Measurements from ENCODE around the gene SPIRE1.

The SPIRE1 gene

GRCh38 chr18:12445554-12445953 is 212.4 kb downstream of the SPIRE1 start:
- no peak for DNase-seq (ENCODE audit: low read depth in 2 of 2)

DNA sequence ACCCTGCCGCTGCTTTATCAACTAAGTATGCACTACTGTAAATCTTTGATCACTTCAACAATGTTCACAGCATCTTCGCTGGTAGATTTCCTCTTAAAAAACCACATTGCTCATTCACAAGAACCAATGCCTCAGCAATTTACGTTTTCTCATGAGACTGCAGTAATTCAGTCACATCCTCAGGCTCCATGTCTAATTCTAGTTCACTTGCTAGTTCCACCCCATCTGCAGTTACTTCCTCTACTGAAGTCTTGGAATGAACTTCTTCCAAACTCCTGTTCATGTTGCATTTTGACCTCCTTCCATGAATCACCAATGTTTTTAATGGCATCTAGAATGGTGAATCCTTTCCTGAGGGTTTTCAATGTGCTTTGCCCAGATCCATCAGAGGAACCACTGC is 214.4 kb downstream of the SPIRE1 start:
- DNase-seq (ENCODE audit: low read depth in 2 of 2): no peak

- no peak for DNase-seq (ENCODE audit: low read depth in 2 of 2)
Measured at GRCh38 chr18:12442946-12443345, 215.0 kb downstream of the SPIRE1 start.

DNA sequence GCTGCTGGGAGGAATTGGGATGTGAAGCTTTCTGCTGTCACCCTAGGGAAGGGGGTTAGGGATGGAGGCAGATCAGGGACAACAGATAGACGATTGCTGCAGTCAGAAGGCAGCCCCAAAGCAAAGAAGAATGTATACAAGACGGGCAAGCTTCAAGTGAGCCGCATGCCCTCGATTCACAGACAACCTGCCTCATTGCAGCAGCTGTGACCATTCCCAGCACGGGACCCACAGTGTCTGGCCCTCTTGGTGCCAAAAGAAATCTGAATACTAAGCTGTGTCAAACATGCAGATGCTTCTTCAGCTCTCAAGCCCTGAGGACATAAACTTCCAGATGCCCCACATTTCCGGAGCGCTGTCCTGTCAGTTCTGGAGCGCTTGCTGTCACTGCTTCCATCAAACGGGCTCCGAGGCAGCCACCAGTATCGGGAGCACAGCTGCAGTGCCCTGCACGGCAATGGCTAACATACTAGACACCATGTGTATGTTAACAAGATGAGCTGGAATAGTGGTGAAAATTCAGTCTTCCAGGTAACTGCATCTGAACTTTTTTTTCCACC is 216.4 kb downstream of the SPIRE1 start:
- no peak for DNase-seq (ENCODE audit: low read depth in 2 of 2)

GRCh38 chr18:12438257-12438656 is 219.7 kb downstream of the SPIRE1 start:
- no peak for DNase-seq (ENCODE audit: low read depth in 2 of 2)

GRCh38 chr18:12435867-12436266 is 222.0 kb downstream of the SPIRE1 start:
- DNase-seq (ENCODE audit: low read depth in 2 of 2): no peak

GRCh38 chr18:12434541-12434929 is 223.4 kb downstream of the SPIRE1 start:
- DNase-seq (ENCODE audit: low read depth in 2 of 2): no peak

- no peak for DNase-seq (ENCODE audit: low read depth in 2 of 2)
Measured at GRCh38 chr18:12433829-12434540, 223.9 kb downstream of the SPIRE1 start.

DNA sequence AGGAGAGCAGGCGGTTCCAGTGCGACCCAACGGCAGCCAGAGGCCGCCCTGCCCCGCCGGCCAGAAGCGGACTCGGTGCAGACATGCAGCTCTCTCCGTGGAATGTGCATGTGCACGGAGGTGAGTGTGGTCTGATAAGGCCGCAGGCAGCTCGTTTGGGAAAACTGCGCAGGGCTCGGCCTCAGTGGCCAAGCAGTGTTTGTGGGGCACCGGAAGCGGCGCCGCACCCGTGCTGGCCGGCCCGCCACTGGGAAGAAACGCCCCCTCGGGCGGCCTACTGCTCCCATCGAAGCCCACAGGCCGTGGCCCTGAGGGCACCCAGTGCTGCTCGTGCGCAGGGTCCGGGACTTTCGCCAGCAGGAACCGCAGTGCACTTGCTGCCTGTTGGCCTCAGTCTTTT is 225.0 kb downstream of the SPIRE1 start:
- no peak for DNase-seq (ENCODE audit: low read depth in 2 of 2)

DNA sequence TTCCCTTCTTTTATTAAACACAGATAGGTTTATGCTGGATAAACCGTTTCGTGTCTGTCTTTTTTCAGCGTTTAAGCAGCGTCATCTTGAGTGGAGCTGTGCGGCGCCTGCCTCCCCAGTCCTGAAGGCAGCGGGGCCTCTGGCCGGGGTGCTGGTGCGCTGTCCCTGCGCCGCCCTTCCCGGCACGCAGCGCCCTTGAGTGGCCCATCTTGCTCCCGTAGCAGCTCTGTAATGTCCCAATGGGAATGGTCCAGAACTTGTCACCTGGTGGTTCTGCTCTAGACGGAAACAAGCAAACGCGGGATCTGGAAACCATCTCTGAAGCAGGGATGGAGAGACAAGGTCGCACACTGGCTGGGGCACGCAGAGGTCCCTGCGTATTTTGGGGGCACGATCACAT is 225.7 kb downstream of the SPIRE1 start:
- no peak for DNase-seq (ENCODE audit: low read depth in 2 of 2)

DNA sequence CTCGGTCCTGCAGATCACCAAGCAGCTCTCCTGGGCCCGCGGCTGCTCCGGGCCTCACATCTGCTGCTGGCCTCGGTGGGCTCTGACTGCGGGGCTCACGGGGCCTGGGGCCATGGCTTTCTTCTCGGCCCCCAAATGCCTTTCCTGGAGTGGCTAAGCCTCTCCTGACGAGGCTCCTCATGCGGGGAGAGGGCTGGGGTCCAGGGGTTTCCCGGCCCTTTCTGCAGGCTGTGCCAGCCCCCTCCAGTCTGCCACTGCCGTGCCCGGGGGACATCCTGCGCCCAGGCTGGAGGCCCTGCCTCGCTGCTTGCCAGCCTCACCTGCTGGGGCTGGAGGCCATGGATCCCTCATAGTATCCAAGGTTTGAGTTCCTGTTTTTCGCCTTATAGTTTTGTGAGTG is 226.3 kb downstream of the SPIRE1 start:
- no peak for DNase-seq (ENCODE audit: low read depth in 2 of 2)

DNA sequence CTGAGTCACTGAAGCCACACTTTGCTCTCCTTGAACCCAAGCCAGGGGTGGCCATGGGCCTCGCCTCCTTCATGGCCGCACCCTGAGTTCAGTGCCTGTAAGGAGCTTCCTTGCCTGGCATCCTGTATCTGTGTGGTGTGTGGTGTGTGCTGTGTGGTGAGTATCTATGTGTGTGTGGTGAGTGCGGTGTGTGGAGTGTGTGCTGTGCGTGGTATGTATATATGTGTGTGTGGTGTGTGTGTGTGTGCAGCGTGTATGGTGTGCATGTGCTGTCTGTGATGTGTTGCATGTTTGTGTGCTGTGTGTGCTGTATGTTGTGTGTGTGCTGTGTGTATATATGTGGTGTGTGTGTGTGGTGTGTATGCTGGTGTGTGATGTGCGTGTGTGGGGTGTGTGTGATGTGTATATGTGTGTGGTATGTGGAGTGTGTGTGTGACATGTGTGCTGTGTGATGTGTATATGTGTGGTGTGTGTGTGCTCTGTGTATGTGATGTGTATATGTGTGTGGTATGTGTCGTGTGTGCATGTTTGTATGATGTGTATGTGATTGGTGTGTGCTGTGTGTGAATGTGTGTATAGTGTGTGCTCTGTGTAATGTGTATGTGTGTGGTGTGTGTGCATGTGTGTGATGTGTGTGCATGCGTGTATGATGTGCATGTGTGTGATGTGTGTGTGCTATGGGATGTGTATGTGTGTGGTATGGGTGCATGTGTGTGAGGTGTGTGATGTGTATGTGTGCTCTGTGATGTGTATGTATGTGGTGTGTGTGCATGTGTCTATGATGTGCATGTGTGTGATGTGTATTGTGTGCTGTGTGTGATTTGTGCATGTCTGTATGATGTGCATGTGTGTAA is 227.5 kb downstream of the SPIRE1 start:
- DNase-seq (ENCODE audit: low read depth in 2 of 2): no peak

DNA sequence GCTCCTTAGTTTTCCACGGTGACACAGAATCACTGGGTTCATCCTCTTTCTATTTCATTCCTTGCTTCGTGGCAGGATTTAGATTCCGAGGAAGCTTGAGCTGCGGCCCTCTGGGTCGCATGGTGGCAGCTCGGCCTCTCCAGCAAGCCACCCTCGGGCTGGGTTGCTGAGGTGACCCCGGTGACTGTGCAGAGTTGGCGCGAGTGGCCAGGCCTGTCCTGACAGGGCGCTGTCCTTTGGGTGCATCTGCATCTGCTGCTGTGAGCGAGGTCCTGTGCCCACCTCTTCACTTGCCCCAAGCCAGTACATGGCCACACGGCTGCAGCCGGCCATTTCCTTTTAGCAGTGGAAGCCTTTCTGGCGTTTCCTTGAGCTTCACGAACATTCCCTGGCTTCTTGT is 228.4 kb downstream of the SPIRE1 start:
- DNase-seq (ENCODE audit: low read depth in 2 of 2): no peak

GRCh38 chr18:12428923-12429322 is 229.0 kb downstream of the SPIRE1 start:
- no peak for DNase-seq (ENCODE audit: low read depth in 2 of 2)

DNA sequence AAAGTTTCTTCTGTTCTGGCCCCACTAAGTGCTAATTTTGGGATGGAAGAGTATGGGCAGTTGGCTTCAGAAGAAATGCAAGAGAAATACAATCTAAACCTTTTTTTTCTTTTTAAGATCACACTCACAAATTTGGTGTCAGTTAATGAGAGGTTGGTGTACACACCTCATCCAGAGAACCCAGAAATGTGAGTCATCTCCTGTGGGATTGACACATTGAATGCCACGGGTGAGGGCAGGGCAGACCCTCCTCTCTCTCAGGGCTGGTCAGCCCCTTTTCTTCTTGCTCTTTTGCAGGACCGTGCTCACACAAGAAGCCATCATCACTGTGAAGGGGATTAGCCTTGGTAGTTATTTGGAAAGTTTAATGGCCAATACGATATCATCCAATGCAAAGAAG is 231.0 kb downstream of the SPIRE1 start:
- no peak for DNase-seq (ENCODE audit: low read depth in 2 of 2)

DNA sequence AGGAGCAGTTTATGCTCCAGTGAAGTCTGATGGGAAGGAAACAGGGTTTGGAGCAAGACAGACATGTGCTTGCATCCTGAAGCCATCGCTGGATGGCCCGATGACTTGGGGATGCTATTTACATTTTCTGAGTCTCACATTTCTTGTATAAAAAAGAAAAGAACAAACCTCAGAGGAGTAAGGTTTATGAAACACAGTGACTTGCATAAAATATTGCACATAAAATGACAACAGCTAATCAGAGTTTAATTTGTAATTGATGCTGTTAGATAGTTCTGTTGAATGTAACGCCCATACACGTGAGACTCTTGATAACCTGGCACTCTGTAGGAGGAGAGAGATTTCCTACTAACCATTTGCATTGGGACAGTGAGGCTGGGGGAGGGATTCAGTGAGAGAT is 233.7 kb downstream of the SPIRE1 start:
- no peak for DNase-seq (ENCODE audit: low read depth in 2 of 2)

- DNase-seq (ENCODE audit: low read depth in 2 of 2): no peak
Measured at GRCh38 chr18:12423820-12424219, 234.1 kb downstream of the SPIRE1 start.

GRCh38 chr18:12423393-12423792 is 234.5 kb downstream of the SPIRE1 start:
- no peak for DNase-seq (ENCODE audit: low read depth in 2 of 2)

GRCh38 chr18:12422936-12423335 is 235.0 kb downstream of the SPIRE1 start:
- no peak for DNase-seq (ENCODE audit: low read depth in 2 of 2)

DNA sequence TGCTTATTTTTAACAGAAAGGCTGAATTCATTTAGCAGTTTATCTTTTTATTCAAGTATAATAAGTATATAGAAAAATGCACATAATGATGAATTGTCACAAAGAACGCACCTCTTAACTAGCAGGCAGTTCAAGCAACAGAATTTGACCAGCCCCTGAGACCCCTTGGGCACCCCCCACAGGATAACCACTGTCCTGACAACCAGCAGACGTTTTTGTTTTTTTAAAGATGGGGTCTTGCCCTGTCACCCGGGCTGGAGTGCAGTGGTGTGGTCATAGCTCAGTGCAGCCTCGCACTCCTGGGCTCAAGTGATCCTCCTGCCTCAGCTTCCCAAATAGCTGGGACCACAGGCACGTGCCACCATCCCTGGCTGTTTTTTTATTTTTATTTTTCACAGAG is 236.2 kb downstream of the SPIRE1 start:
- DNase-seq (ENCODE audit: low read depth in 2 of 2): no peak

GRCh38 chr18:12420821-12421421 is 237.0 kb downstream of the SPIRE1 start:
- DNase-seq (ENCODE audit: low read depth in 2 of 2): no peak

DNA sequence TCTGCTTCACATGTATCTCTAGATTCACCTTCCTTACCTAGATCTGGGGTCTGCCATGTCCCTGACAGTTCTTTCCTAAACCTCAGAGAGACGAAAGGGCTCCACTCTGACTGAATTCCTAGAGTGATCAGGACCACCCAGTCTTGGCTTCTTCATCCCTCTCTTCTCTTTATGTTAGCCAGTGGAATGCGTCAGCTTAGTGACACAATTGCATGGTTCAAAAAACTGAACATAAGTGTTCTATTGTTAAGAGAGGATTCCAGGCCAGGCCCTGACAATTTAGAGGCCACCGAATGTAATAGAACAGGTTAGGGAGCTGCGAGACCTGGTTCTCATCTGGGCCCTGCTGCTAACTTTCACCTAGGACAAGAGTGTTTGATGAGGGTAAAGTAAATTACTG is 240.2 kb downstream of the SPIRE1 start:
- DNase-seq (ENCODE audit: low read depth in 2 of 2): no peak

Data from stimulated activated CD4-positive, alpha-beta T cell treated with anti-CD3 and anti-CD28 coated beads, Interleukin-1b, Interleukin-23, amount 100 ng/mL, for 1 hour (primary cell).